Muscle layer of duodenum (tissue), 2 donors: ENCODE measurements around the gene MPDZ.

ENCODE experiments used
- H3K27ac ChIP-seq: one replicate; pipeline ENCODE4 v1.7.0; 2013; ENCODE audit warnings: mild to moderate bottlenecking, low read length
- H3K27me3 ChIP-seq: one replicate; pipeline ENCODE4 v1.7.0; 2013; ENCODE audit warnings: low read depth, mild to moderate bottlenecking, control low read depth, low read length
- H3K36me3 ChIP-seq, 2 donors: one replicate each; pipeline ENCODE4 v1.7.0; 2013; ENCODE audit warnings: low read length in 2 of 2, control low read depth in 1 of 2, mild to moderate bottlenecking in 1 of 2; ENCODE audit not compliant: insufficient read depth in 2 of 2, control insufficient read depth in 1 of 2
- H3K4me1 ChIP-seq, 2 donors: one replicate each; pipeline ENCODE4 v1.7.0; 2013; ENCODE audit warnings: low read length in 2 of 2, mild to moderate bottlenecking in 2 of 2, control low read depth in 1 of 2, moderate library complexity in 1 of 2; ENCODE audit not compliant: insufficient read depth in 2 of 2, control insufficient read depth in 1 of 2
- H3K4me3 ChIP-seq, 2 donors: one replicate each; pipeline ENCODE4 v1.7.0; 2013; ENCODE audit warnings: low read length in 2 of 2, low read depth in 1 of 2, mild to moderate bottlenecking in 1 of 2
- H3K9me3 ChIP-seq, 2 donors: one replicate each; pipeline ENCODE4 v1.7.0; 2013; ENCODE audit warnings: low read length in 2 of 2, control low read depth in 1 of 2, mild to moderate bottlenecking in 1 of 2; ENCODE audit not compliant: control insufficient read depth in 1 of 2
- donor health status: healthy.

The MPDZ gene

DNA sequence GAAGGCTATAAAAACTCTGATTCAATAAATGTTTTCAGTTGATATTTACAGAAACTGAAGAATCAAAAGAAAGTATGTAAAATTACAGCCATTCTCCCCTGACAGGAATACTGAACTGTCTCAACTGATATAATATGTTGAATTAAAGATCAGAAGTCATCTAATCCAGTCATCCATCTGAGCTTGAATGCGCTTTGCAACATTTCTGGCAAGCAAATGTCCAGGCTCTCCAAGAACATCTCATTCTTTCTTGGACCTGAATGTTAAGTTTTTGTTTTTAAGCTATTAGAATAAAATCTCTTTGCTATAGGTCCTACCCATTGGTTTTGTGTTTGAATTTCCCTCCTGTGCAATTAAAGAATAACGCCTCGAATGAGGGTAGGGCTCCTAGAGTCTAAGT lies 120.5 kb downstream of the MPDZ start:
- H3K36me3 ChIP-seq = peaks cover 0 to 42% of the 10 kb centered on the region in 2 donors

DNA sequence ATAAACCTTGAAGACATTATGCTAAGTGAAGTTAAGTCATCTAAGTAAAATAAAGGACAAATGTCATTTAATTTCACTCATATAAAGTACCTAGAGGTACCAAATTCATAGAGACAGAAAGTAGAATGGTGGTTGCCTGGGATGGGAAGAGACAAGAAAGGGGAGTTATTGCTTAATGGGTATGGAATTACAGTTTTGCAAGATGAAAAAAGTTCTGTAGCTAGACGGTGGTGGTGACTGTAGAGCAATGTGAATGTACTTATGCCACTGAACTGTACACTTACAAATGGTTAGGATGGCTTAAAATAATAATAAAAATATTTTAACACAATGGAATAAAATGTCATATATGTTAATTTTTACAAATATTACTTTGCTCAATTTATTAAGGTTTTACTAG lies 128.0 kb downstream of the MPDZ start:
- Histone ChIP-seq H3K9me3 (no peaks in the 10 kb centered on the region), H3K27ac (no peak overlapping the region), H3K4me1 (no peaks in the 10 kb centered on the region), H3K27me3 (no peaks in the 10 kb centered on the region), H3K36me3 (peaks cover 0 to 11% of the 10 kb centered on the region in 2 donors), H3K4me3 (no peak overlapping the region)

More for the DNA sequence above, 120.5 kb downstream of the MPDZ start:
- H3K4me1 ChIP-seq = no peaks in the 10 kb centered on the region
- H3K27me3 ChIP-seq = no peaks in the 10 kb centered on the region
- H3K27ac ChIP-seq = no peak overlapping the region
- H3K9me3 ChIP-seq = no peaks in the 10 kb centered on the region
- H3K4me3 ChIP-seq = no peak overlapping the region

DNA sequence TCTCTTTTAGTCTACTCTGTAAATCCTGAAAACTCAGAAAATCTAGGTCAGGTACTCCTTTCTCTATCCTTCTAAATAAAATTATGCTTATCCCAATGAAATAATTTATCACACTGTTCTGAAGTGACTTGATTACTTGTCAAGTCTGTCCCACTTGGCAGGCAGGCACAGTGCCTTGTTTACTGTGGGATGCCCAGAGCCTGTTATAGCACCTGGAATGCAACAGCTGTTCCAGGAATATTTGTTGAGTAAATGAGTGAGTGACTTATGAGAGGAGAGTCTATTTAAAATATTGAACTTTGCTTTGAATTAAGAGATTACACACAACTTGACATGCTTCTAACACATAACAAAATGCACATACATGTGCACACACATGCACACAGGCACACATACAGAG lies 130.0 kb downstream of the MPDZ start:
- no peak overlapping the region for H3K4me3 ChIP-seq
- H3K4me1 ChIP-seq = peaks cover 2 to 6% of the 10 kb centered on the region in 2 donors
- H3K27me3 ChIP-seq = no peaks in the 10 kb centered on the region
- peaks cover 0 to 7% of the 10 kb centered on the region in 2 donors for H3K36me3 ChIP-seq
- no peak overlapping the region for H3K27ac ChIP-seq
- no peaks in the 10 kb centered on the region for H3K9me3 ChIP-seq

DNA sequence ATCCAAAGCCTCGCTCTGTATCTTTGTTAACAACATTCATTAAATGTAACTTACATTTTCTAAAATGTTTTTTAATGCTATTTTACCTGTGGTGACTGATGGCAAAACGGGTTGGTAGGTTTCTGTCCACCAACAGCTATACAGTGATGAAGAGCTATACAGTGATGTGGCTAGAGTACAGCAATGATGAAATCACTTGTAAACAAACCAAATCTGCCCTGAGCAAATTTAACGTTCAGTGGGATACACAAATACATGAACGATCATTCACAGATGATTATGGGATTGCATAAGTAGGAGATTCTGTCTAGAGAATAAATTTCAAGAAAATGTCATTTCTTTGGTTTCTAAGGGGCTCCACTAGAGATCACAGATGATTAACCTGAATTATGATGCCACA lies 132.7 kb downstream of the MPDZ start:
- H3K27ac ChIP-seq = no peak overlapping the region
- H3K27me3 ChIP-seq = no peaks in the 10 kb centered on the region
- peaks cover 3 to 12% of the 10 kb centered on the region in 2 donors for H3K4me1 ChIP-seq
- H3K4me3 ChIP-seq = no peak overlapping the region
- peaks cover 0 to 6% of the 10 kb centered on the region in 2 donors for H3K36me3 ChIP-seq
- H3K9me3 ChIP-seq = no peaks in the 10 kb centered on the region

DNA sequence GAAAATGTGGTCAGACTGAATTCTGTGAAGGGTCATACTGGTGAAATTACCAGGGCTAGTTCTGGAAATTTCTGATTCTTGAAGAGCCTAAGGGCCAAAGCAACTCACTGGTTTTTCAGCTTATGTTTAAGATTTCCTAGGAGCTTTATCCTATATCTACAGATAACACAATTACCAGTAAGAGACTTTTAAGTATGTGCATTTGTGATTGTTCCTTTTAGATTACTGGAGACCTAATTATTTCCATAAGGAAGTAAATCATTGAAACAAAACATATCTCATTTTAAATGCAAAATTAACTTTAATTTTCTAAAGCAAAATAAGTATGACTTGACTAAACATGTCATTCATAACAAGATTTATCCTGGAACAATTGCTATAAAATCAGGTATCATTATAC lies 134.2 kb downstream of the MPDZ start:
- Histone ChIP-seq H3K4me3 (no peak overlapping the region), H3K27ac (no peak overlapping the region), H3K27me3 (no peaks in the 10 kb centered on the region), H3K36me3 (peaks cover 0 to 6% of the 10 kb centered on the region in 2 donors), H3K9me3 (no peaks in the 10 kb centered on the region), H3K4me1 (peaks cover 3 to 12% of the 10 kb centered on the region in 2 donors)

DNA sequence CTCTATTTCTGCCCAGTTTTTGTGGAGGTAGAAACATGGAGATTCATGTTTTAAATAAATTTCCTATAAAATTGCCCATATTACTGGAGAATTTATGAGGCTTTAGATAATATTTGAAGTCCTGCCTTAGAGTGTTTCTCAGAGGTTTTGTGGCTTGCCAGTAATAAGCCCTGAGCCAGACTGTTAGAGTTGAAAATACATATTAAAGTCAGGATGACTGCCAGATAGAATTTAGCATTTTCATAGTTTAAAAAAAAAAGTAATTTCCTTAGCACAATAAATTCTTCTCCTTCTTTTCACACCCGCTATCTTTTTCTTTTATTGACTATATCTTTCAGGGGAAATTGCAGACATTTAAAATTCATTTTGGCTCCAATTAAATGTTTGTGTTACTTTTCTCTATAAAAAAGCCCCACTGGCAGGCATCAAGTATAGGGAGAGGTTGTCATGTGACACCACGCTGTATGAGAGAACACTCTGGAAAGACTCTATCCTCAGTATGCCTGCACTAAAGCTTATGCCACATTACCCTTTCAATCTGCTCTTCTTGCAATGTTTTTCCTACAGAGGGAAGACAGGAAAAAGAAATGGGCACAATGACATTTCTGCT lies 135.2 kb downstream of the MPDZ start:
- H3K4me3 ChIP-seq = no peak overlapping the region
- no peak overlapping the region for H3K27ac ChIP-seq
- peaks cover 0 to 12% of the 10 kb centered on the region in 2 donors for H3K36me3 ChIP-seq
- peaks cover 3 to 20% of the 10 kb centered on the region in 2 donors for H3K4me1 ChIP-seq
- H3K27me3 ChIP-seq = no peaks in the 10 kb centered on the region
- no peaks in the 10 kb centered on the region for H3K9me3 ChIP-seq

DNA sequence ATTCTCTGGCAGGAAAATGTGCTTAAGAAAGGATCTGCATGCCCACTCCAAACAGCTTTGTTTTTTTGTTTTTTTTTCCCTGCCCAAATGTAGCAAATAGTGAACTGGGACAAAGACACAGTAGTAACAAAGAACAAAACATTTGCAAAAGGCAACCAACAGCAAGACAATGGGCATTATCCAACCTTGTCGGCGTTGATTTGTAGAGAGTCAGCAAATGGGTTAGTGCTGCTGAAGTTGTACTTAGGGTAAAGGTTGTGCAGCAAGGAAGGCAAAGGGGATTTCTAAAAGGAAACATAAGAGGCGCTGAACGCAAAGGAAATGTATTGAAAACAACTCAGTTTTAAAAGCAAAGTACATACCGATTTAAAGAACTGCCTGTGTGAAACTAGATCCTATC lies 136.2 kb downstream of the MPDZ start:
- peaks cover 0 to 22% of the 10 kb centered on the region in 2 donors for H3K36me3 ChIP-seq
- no peak overlapping the region for H3K27ac ChIP-seq
- H3K9me3 ChIP-seq = no peaks in the 10 kb centered on the region
- no peak overlapping the region for H3K4me3 ChIP-seq
- H3K27me3 ChIP-seq = no peaks in the 10 kb centered on the region
- H3K4me1 ChIP-seq = peaks cover 3 to 21% of the 10 kb centered on the region in 2 donors

DNA sequence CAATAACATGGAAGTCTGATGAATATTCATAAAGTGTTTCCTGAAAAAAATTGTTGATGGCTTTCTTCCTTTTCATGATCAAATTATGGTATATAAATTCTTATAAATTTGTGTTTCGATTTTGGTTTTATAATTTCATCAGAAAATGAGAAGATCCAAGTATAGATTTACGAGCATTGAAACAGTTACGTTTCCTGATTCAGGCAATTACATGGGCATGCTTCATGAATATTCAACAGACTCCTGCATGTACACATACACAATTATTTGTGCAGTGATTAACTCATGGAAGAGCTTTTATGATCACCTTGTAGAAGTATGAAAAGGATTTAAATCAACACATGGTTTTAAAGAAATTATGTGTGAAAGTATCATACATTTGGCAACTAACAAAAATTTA lies 136.7 kb downstream of the MPDZ start:
- Histone ChIP-seq H3K36me3 (peaks cover 0 to 27% of the 10 kb centered on the region in 2 donors), H3K27me3 (no peaks in the 10 kb centered on the region), H3K9me3 (no peaks in the 10 kb centered on the region), H3K27ac (no peak overlapping the region), H3K4me1 (peaks cover 3 to 21% of the 10 kb centered on the region in 2 donors), H3K4me3 (no peak overlapping the region)

DNA sequence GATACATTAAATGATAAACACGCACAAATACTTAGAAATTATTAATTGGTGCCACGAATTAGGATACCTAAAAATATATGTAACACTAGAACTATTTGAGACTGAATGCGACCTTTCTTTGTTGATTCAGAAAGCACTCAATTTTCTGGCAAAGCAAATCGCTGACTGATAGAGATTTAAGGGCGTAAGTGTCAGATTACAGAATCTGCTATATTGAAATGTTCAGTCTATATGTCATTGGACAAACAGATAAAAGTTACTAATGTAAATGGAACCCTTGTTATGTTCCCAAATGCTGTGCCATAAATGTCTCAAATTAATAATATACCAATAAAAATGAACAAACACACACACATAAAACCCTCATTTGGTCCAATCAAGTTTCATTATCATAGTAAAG lies 137.9 kb downstream of the MPDZ start:
- H3K4me1 ChIP-seq = peaks cover 3 to 21% of the 10 kb centered on the region in 2 donors
- peaks cover 4 to 37% of the 10 kb centered on the region in 2 donors for H3K36me3 ChIP-seq
- no peak overlapping the region for H3K4me3 ChIP-seq
- no peak overlapping the region for H3K27ac ChIP-seq
- no peaks in the 10 kb centered on the region for H3K9me3 ChIP-seq
- H3K27me3 ChIP-seq = no peaks in the 10 kb centered on the region

DNA sequence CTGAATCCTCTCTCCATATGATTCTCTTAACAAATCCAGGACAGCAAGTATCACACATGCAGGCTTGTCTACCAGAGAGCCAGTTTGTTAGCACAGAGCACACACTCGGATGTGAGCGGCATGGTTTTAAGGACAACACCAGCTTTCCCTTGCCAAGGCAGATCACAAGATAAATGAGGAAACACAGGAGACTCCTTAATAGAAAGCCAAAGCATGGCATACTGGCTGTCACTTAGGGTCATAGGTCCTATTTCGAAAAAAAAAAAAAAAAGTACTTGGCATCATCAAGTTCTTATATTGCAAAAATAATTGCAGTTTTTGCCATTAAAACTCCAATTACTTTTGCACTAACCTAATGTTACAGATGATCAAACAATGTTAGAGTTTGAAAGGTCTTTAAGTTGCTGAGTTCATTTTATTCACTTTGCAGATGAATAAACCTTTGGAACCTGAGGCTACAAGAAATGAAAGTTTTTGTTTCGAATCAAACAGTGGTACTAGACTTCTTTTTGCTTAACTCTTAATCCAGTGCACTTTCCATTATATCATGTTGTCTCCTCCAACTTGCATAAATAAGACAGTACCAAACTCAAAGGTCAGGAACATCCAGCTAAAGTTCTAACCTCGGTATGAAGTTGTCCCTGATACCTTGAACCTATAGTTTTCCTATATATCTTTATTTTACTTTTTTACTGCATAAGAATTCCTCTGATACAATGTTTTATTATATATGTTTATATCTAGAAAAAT lies 138.5 kb downstream of the MPDZ start:
- H3K27me3 ChIP-seq = no peaks in the 10 kb centered on the region
- H3K27ac ChIP-seq = no peak overlapping the region
- peaks cover 3 to 21% of the 10 kb centered on the region in 2 donors for H3K4me1 ChIP-seq
- no peak overlapping the region for H3K4me3 ChIP-seq
- peaks cover 4 to 37% of the 10 kb centered on the region in 2 donors for H3K36me3 ChIP-seq
- no peaks in the 10 kb centered on the region for H3K9me3 ChIP-seq

DNA sequence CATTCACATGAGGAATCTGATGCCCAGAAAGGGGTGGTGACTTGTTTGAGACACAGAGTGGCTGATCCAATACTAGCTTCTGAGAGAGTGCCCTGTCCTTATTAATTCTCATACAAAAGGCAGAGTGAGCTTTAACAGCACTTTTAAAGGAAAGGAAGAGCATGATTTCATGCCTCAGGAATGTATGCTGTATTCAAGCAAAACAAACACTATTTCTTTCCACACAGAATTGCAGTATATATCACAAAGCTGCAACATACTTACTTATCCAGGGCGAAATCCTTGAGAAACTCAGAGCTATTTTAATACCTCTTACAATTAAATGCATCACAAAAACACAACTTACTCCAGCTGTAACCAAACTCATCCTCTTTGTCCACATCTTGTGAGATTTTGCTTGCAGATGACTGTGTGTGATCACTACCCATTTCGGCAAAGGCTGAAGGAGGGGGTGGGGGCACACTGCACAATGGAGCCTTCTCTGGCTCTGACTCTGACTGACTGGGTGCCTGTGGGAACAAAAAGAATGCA lies 139.8 kb downstream of the MPDZ start:
- Histone ChIP-seq H3K4me1 (peaks cover 3 to 16% of the 10 kb centered on the region in 2 donors), H3K4me3 (no peak overlapping the region), H3K27ac (no peak overlapping the region)

More for the DNA sequence above, 139.8 kb downstream of the MPDZ start:
- Histone ChIP-seq H3K36me3 (peaks cover 12 to 49% of the 10 kb centered on the region in 2 donors), H3K9me3 (no peaks in the 10 kb centered on the region), H3K27me3 (no peaks in the 10 kb centered on the region)
